ENCODE data around the gene GBGT1.

Gene GBGT1

DNA sequence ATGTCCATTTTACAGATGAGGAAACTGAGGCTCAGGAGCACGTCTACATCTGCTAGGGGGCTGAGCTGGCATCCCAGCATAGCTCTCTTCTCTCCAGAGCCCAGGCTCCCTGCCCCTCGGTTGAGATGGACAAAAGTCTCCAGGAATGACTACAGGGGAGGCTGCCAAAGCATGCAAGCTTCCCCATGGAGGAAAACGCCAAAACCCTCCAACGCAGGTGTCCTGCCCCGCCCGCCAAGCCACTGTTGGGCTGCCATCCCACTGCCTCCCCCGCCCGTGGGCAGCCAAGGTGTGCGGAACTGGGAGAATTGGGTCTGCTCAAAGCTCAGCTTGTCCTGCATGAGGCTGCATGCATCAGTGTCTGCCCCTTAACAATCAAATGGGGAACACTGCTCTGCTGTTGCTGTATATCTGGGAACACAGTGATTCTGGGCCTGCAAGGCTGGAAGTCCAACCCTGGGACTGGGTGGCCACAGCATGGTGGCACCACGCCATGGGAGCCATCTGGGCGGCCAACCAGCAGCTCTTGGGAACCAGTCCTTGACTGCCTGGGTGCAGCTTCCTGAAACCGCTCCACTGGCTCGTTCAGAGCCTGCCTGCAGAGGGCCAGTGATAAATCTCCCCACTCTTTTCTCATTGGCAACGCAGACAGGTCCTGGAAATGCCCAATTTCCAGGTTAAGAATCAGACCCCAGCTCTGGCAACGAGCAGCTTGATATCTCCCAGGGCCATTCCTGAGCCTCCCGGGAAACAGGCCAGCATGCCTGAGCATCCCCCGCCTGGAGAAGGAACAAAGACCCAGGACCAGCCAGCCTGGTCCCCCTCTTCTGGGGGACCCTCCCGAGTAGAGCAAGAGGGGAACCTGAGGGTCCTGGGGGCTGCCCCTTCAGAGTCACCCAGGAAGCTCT lies 46.2 kb downstream of the GBGT1 start:
- DNase-seq (ENCODE audit: low read depth, low spot score), result no peak
- H3K27ac ChIP-seq, result no peak overlapping the region

- no peak overlapping the region for H3K27ac ChIP-seq
- DNase-seq (ENCODE audit: low read depth, low spot score), result no peak
Measured at GRCh38 chr9:133116346-133117231, 47.1 kb downstream of the GBGT1 start.

DNA sequence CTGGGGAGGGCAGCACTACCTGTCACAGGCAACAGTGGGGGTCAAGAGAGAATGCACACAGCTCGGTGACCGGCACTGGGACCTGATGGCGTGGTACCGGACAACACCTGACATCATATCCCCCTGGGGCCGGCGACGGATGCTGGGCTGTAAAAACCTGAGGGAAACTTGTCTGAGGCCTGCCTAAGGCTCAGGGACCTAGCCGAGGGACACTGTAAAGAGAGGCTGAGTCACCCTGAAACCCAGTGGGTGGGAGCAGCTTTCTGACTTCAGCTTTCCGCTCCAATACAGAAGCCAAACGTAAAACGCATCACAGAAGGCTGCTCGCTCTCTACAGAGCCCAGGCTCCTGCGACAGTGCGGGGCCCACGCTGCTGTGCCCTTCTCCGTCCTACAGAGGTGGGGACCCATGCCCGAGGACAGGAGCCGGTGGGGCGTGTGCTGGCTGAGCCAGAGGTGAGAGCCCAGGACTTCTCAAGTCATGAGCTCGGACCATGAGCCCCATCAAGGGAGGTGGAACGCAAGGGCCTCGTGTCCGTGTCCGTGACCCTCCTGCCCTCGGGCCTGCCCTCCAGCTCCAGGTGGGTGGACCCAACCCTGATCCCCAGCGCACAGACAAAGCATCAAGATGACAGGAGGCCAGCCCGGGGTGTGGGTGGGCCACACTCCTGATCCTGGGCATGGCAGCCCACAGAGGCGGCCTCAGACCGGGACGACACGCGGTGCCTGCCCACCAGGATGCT lies 47.9 kb downstream of the GBGT1 start:
- DNase-seq (ENCODE audit: low read depth, low spot score), result no peak
- no peak overlapping the region for H3K27ac ChIP-seq

DNA sequence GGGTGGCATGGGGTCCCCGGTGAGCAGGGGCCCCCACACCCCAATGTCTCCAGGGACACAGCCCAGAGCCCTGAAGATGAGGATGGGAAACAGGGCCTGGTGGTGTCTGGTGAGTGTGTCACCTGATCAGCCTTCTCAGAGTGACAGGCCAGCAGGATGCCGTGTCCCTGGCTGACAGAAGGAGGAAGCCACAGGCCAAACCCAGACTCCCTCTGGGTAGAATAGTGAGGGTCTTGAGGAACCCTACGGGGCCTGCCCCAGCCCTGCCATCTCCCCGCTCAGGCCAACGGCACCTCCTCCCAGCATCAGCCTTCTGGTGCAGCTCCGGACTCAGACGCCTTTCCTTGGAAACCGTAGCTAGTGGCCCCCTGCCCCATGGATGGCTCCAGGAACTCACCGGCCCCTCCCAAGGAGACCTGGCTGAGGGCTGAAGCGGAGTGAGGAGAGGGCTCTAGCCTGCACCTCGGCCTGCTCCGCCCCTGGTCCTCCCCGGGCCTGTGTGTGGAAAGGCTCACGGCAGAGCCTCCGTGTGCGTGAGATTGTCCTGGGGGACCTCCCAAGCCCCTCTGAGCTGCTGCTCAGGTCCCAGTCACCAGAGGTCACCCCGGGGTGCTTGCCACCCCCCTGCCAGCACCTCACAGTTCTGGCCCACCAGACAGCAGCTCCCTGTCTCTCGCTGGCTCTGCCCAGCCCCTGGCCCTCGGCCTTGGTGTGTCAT lies 48.7 kb downstream of the GBGT1 start:
- no peak overlapping the region for H3K27ac ChIP-seq
- DNase-seq (ENCODE audit: low read depth, low spot score), result no peak

DNA sequence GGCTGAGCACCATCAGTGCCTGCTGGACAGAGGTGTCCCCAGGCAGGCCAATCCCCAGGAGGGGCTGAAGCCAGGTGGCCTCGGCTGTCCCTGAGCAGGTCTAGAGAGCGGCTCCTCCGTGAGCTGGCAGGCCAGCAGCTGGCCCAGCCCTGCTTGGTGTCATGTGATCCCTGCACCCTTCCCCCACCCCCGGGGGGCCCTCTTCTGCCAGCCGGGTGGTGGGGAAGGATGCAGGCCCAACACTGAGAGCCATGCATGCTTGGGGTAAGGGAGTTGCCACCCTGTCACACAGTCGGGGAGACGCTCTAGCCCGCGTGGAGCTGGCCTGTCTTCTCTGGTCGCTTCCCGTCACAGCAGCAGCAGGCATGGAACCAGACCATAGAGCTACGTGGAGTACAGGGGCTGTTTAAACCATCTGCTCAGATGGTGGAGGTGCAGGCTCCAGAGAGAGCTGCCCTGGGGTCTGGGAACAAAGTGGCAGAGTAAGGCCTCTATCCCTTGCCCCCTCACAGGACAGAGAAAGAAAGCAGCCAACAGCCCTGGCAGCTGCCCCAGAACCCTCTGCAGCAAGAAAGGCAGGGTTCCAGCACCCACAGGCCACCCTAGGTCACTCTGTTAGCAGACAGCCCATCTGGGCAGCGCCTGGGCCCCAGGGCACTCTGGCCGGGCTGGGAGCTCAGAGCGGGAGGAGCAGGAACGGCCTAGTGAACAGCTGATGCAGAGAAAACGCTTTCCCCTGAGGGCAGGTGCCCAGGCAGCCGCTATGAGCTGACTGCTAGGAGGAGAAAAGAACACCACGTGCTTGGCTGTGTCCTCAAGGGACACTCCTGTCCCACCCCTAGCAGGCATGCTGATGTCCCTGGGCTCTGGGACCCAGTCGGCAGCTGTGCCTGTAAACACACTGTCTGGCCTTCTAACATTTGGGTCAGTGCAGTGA lies 49.5 kb downstream of the GBGT1 start:
- H3K27ac ChIP-seq, result no peak overlapping the region
- DNase-seq (ENCODE audit: low read depth, low spot score), result no peak

GRCh38 chr9:133113163-133113948 lies 50.4 kb downstream of the GBGT1 start:
- no peak overlapping the region for H3K27ac ChIP-seq
- no peak for DNase-seq (ENCODE audit: low read depth, low spot score)

- no peak overlapping the region for H3K27ac ChIP-seq
- DNase-seq (ENCODE audit: low read depth, low spot score), result no peak
Measured at GRCh38 chr9:133112663-133113026, 51.1 kb downstream of the GBGT1 start.

DNA sequence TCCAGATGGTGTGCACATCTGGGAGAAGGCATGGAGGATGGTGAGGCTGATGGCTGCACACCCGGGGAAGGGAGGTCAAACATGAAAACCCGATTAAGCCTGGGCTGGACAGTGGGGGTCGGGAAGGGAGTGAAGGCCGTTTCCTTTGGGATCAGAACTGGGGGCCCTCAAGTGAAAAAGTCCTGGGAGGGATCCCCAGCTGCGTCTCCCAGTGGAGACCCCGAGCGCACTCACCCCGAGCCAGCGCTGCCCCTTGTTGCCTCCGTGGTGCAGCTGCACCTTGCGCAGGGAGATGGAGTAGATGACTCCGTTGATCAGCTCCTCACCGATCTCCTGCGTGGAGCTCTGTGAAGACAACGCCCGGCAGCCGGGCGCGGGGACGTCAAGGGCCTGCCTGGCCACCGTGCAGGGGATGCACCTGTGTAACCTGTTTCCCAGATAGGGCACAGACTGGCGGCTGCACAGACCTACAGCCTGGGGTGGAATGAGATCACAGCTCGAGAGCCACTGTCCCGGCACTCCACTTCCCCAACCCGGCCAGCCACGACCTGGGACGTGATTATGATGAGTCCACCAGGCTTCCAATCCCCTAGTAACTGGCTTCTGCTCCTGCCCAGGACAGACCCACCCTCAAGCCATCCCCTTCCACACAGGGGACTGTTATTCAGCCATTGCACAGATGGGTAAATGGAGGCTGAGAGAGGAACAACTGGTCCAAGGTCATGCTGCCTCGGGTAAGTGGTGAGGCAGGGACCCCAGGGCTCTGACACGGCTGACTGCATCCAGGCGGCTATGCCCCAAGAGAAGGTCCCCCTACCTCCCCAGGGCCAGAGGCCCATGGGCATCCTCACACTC lies 51.7 kb downstream of the GBGT1 start:
- no peak overlapping the region for H3K27ac ChIP-seq
- DNase-seq (ENCODE audit: low read depth, low spot score), result no peak

- H3K27ac ChIP-seq, result no peak overlapping the region
- DNase-seq (ENCODE audit: low read depth, low spot score), result no peak
Measured at GRCh38 chr9:133109931-133110650, 53.6 kb downstream of the GBGT1 start.

GRCh38 chr9:133108794-133109641 lies 54.7 kb downstream of the GBGT1 start:
- DNase-seq (ENCODE audit: low read depth, low spot score), result no peak
- no peak overlapping the region for H3K27ac ChIP-seq

DNA sequence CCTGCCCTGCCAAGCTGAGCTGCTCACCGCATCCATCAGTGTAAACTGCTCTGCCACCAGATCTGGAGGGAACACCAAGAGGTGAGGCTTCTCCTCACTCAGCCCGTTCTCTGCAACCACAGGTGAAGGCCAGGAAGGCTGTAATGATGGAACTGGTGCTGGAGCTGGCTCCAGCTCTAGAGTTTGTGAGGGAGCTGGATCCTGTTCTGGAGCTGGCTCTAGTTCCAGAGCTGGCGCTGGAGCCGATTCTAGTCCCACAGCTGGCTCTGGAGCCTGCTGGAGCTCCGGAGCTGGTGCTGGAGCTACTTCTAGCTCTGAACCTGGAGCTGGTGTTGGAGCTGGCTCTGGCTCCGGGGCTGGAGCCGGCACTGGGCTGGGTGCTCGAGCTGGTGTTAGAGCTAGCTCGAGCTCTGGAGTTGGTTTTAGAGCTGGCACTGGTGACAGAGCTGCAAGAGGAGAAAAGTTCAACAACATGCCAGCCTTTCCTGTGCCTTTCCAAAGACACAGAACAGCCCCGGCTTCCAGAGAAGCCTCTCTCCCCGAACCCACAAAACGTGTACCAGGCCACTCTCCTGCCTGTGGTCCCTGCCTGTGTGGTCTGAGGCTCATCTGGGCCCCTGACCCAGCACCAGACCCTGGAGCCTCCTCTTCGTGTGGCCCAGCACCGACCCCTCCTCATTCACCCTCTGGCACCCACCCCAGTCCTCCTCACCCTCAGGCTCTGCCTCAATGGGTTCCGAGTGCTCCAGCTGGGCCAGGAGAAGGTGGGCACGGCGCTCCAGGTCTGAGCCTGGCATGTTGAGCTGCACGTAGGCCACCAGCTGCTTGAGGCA lies 55.5 kb downstream of the GBGT1 start:
- H3K27ac ChIP-seq, result no peak overlapping the region
- no peak for DNase-seq (ENCODE audit: low read depth, low spot score)

GRCh38 chr9:133107245-133107722 lies 56.4 kb downstream of the GBGT1 start:
- DNase-seq (ENCODE audit: low read depth, low spot score), result no peak
- no peak overlapping the region for H3K27ac ChIP-seq

- DNase-seq (ENCODE audit: low read depth, low spot score), result no peak
- no peak overlapping the region for H3K27ac ChIP-seq
Measured at GRCh38 chr9:133106511-133107244, 57.0 kb downstream of the GBGT1 start.

GRCh38 chr9:133105461-133105770 lies 58.3 kb downstream of the GBGT1 start:
- no peak overlapping the region for H3K27ac ChIP-seq
- DNase-seq (ENCODE audit: low read depth, low spot score), result no peak
